Mesendoderm (in vitro differentiated cells): ENCODE data around the gene NTRK2.

ENCODE experiments used
- DNase-seq: peaks from one replicate; pipeline ENCODE4 v3.0.0; 2013
- H2AK5ac ChIP-seq: 2 replicates; pipeline ENCODE4 v1.6.1; 2013; ENCODE audit warnings: low read length, inconsistent platforms
- H2BK120ac ChIP-seq: 2 replicates; pipeline ENCODE4 v1.6.1; 2013; ENCODE audit warnings: low read depth, mild to moderate bottlenecking, low read length, moderate library complexity, mixed read lengths
- H2BK15ac ChIP-seq: replicated peaks from 2 replicates; pipeline ENCODE4 v1.6.1; 2013; ENCODE audit warnings: low read depth, mild to moderate bottlenecking, moderate library complexity
- H2BK5ac ChIP-seq: 2 replicates; pipeline ENCODE4 v1.6.1; 2013; ENCODE audit warnings: low read length, inconsistent platforms
- H3K18ac ChIP-seq: 2 replicates; pipeline ENCODE4 v1.6.1; 2013; ENCODE audit warnings: mild to moderate bottlenecking, low read length, mixed read lengths
- H3K23ac ChIP-seq: one replicate; pipeline ENCODE4 v1.6.1; 2013; ENCODE audit warnings: low read length
- H3K27ac ChIP-seq: 2 replicates; pipeline ENCODE4 v1.5.1; 2013; ENCODE audit warnings: low read depth, mild to moderate bottlenecking, inconsistent platforms, low read length, moderate library complexity
- H3K27me3 ChIP-seq: 2 replicates; pipeline ENCODE4 v1.6.1; 2013; ENCODE audit warnings: low read length, control low read depth, mild to moderate bottlenecking, inconsistent platforms; ENCODE audit not compliant: insufficient read depth, poor library complexity
- H3K36me3 ChIP-seq: 2 replicates; pipeline ENCODE4 v1.6.1; 2013; ENCODE audit warnings: low read length, inconsistent platforms; ENCODE audit not compliant: control insufficient read depth, insufficient read depth
- H3K4ac ChIP-seq: one replicate; pipeline ENCODE4 v1.6.1; 2013; ENCODE audit warnings: low read depth, mild to moderate bottlenecking, low read length, moderate library complexity
- H3K4me1 ChIP-seq: 2 replicates; pipeline ENCODE4 v1.6.1; 2013; ENCODE audit warnings: low read depth, low read length, inconsistent platforms; ENCODE audit not compliant: control insufficient read depth
- H3K4me2 ChIP-seq: 2 replicates; pipeline ENCODE4 v1.6.1; 2013; ENCODE audit warnings: low read length
- H3K4me3 ChIP-seq: 2 replicates; pipeline ENCODE4 v1.5.1; 2013; ENCODE audit warnings: mild to moderate bottlenecking, low read length
- H3K56ac ChIP-seq: one replicate; pipeline ENCODE4 v1.6.1; 2013; ENCODE audit warnings: low read length
- H3K79me1 ChIP-seq: 2 replicates; pipeline ENCODE4 v1.6.1; 2013; ENCODE audit warnings: low read length, inconsistent platforms
- H3K79me2 ChIP-seq: 2 replicates; pipeline ENCODE4 v1.6.1; 2013; ENCODE audit warnings: mild to moderate bottlenecking, low read length; ENCODE audit not compliant: control insufficient read depth, insufficient read depth
- H3K9ac ChIP-seq: 2 replicates; pipeline ENCODE4 v1.6.1; 2013; ENCODE audit warnings: low read length, inconsistent platforms
- H4K5ac ChIP-seq: one replicate; pipeline ENCODE4 v1.6.1; 2013; ENCODE audit warnings: low read length
- H4K8ac ChIP-seq: one replicate; pipeline ENCODE4 v1.6.1; 2013; ENCODE audit warnings: low read depth, mild to moderate bottlenecking, control low read depth, low read length, moderate library complexity
- WGBS: extraction: QIAGEN DNeasy Blood & Tissue Kit; methylation state at CpG from one replicate; pipeline ENCODE4 v1.1.7; 2013; ENCODE audit warnings: low lambda C conversion rate, missing lambda C conversion rate; ENCODE audit not compliant: insufficient coverage; ENCODE audit errors: extremely low coverage; 5-methylcytosine and 5-hydroxymethylcytosine counted together

Gene NTRK2

DNA sequence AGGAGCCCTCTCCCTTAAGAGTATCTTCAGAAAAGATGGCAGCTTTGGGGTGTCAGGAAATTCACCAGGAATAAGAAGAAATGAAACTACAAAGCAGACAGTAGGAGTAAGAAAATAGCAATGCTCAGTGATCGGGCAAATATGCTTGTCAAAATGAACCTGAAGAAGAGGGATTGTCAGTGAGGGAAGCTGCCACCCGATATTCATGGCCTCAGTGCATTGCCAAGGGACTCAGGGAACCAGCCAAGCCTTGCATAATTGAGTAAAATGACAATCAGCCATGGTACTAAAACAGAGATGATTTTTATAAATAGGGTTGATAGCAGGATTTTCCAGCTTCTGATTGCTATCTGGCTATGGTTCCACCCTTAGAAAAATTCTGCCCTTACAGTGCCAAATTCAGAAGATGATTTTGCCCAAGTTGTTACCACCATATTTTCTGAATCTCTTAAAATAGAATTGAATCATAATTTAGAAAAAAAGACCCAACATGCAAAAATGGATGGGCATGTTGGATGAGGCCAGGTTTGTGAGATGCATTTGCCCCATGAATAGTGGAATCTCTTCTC, 274.0 kb downstream of the NTRK2 start:
- H2BK120ac ChIP-seq = no peak overlapping the region
- H3K9ac ChIP-seq = no peak overlapping the region
- no peaks in the 10 kb centered on the region for H3K79me1 ChIP-seq
- H2BK15ac ChIP-seq = no peak overlapping the region
- H3K18ac ChIP-seq = no peak overlapping the region
- H3K56ac ChIP-seq = no peak overlapping the region
- no peak overlapping the region for H3K4me2 ChIP-seq
- H3K4me3 ChIP-seq = no peak overlapping the region
- no peak overlapping the region for H2AK5ac ChIP-seq
- no peaks in the 10 kb centered on the region for H3K27me3 ChIP-seq
- no peak overlapping the region for H4K8ac ChIP-seq
- H3K4me1 ChIP-seq = peaks cover 2% of the 10 kb centered on the region
- no CpG with 5 or more reads among the region's 2 CpGs for WGBS
- H3K36me3 ChIP-seq = no peaks in the 10 kb centered on the region
- no peak overlapping the region for H4K5ac ChIP-seq
- H3K4ac ChIP-seq = no peak overlapping the region
- H3K27ac ChIP-seq = no peak overlapping the region
- H2BK5ac ChIP-seq = no peak overlapping the region
- H3K79me2 ChIP-seq = no peaks in the 10 kb centered on the region
- no peak overlapping the region for H3K23ac ChIP-seq
- no peak for DNase-seq

DNA sequence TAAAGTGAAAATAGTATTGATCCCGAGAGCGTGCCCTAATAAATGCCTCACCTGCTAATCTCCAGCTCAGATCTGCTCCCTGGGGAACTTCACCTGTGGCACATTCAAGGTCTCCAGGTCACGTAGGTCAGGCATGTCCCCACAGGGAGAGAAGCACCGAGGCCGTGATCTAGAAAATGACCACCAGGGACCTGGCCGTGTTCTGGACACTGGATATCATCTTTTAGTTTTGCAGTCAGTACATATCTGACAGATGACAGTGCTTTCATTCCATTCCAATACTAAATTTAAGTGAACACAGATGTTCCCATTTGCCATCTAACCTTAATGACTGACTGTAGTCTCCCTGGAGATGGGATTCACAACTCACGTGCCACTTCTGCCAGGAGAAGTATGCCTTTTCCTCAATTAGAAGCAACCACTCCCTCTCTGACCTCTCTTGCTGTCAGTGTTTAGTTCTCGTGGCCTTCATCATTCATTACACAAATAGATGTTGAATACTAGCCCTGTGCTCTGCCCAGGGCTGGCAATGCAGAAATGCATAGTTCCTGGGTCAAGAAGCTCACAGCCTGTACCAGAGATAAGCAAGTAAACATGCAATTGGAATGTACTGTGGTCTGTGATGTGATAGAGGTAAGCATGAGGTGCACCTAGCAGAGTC, 276.5 kb downstream of the NTRK2 start:
- no peak overlapping the region for H3K4ac ChIP-seq
- H3K23ac ChIP-seq = no peak overlapping the region
- no peaks in the 10 kb centered on the region for H3K27me3 ChIP-seq
- no peak overlapping the region for H3K56ac ChIP-seq
- H3K4me1 ChIP-seq = no peaks in the 10 kb centered on the region
- DNase-seq = no peak
- H2AK5ac ChIP-seq = no peak overlapping the region
- no peak overlapping the region for H3K18ac ChIP-seq
- H3K4me2 ChIP-seq = no peak overlapping the region
- no peak overlapping the region for H4K5ac ChIP-seq
- H3K36me3 ChIP-seq = no peaks in the 10 kb centered on the region
- H3K79me1 ChIP-seq = no peaks in the 10 kb centered on the region
- no peak overlapping the region for H4K8ac ChIP-seq
- no peak overlapping the region for H3K9ac ChIP-seq
- no peak overlapping the region for H2BK120ac ChIP-seq
- no peak overlapping the region for H2BK15ac ChIP-seq
- no peak overlapping the region for H2BK5ac ChIP-seq
- H3K4me3 ChIP-seq = no peak overlapping the region
- WGBS = no CpG with 5 or more reads among the region's 8 CpGs
- H3K79me2 ChIP-seq = no peaks in the 10 kb centered on the region
- H3K27ac ChIP-seq = no peak overlapping the region

DNA sequence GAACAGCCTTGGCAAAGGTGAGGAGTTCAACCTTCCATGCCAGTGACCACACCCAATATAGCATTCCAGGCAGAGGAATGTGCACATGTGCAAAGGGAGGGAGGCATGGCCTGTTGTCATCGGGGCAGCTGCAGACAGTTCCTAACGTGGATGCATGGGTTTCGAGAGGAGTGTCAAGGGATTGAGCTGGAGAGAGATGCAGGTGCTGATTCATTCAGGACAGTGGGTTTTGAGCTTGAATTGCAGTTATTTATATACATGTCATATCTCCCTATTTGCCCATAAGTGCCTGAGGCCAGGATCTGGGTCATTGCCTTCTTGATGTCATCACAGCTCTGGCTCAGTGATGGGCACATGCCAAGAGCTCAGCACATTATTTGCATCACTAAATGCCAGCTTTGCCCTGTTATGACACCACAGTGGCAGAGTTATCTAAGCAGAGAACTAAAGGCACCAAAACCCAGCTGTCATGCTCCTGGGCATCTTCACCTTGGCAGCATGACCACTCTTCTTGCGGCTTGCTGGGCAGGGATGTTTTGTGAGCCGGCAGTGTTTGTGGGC, 278.0 kb downstream of the NTRK2 start:
- Histone ChIP-seq H3K4me3 (no peak overlapping the region), H3K56ac (no peak overlapping the region), H3K9ac (no peak overlapping the region), H4K5ac (no peak overlapping the region), H3K18ac (no peak overlapping the region), H2AK5ac (no peak overlapping the region), H3K27ac (no peak overlapping the region), H3K23ac (no peak overlapping the region), H2BK15ac (no peak overlapping the region), H2BK120ac (no peak overlapping the region), H3K36me3 (no peaks in the 10 kb centered on the region), H4K8ac (no peak overlapping the region), H3K4ac (no peak overlapping the region), H3K4me2 (no peak overlapping the region), H3K4me1 (no peaks in the 10 kb centered on the region), H3K79me1 (no peaks in the 10 kb centered on the region), H3K79me2 (no peaks in the 10 kb centered on the region), H3K27me3 (no peaks in the 10 kb centered on the region), H2BK5ac (no peak overlapping the region)
- no CpG with 5 or more reads among the region's 5 CpGs for WGBS
- DNase-seq = no peak

DNA sequence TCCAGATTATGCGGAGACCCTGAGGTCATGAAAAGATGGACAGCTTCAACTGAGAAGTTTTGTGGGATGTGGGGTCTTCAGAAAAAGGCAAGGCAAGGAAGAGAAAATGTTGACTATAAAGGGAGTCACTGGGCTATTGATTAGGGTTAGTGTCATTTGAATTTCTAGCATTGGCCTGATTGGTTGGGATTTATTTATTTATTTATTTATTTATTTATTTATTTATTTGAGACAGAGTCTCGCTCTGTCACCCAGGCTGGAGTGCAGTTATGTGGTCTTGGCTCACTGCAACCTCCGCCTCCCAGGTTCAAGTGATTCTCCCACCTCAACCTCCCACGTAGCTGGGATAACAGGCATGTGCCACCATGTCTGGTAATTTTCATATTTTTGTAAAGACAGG, 279.7 kb downstream of the NTRK2 start:
- no peak overlapping the region for H3K27ac ChIP-seq
- H3K56ac ChIP-seq = no peak overlapping the region
- H2BK15ac ChIP-seq = no peak overlapping the region
- H3K36me3 ChIP-seq = no peaks in the 10 kb centered on the region
- no peak overlapping the region for H3K18ac ChIP-seq
- H4K8ac ChIP-seq = no peak overlapping the region
- H3K4ac ChIP-seq = no peak overlapping the region
- no peaks in the 10 kb centered on the region for H3K79me2 ChIP-seq
- DNase-seq = no peak
- no peak overlapping the region for H3K23ac ChIP-seq
- H2BK120ac ChIP-seq = no peak overlapping the region
- no peaks in the 10 kb centered on the region for H3K27me3 ChIP-seq
- no peak overlapping the region for H3K4me3 ChIP-seq
- H3K4me1 ChIP-seq = no peaks in the 10 kb centered on the region
- H4K5ac ChIP-seq = no peak overlapping the region
- H2AK5ac ChIP-seq = no peak overlapping the region
- H3K9ac ChIP-seq = no peak overlapping the region
- no CpG with 5 or more reads among the region's 4 CpGs for WGBS
- H2BK5ac ChIP-seq = no peak overlapping the region
- no peaks in the 10 kb centered on the region for H3K79me1 ChIP-seq
- H3K4me2 ChIP-seq = no peak overlapping the region

DNA sequence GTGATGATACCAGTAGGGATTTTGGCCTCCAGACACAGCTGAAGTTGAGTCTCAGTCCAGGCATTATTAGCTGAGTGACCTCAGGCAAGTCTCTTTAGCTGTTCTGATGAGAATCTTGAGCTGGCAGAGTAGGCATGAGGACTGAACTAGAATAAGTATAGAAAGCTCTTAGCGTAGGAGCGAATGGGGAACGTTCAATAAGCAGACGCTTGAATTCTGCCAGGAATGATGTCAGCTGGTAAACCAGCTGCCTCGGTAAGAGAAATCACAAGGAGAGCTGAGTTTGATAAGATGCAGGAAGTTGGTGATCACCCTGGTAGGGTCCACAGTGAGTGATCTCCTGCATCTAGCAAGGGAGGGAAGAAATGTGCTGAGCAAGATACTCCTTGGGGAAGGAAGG, 280.4 kb downstream of the NTRK2 start:
- Histone ChIP-seq H3K4me1 (no peaks in the 10 kb centered on the region), H3K9ac (no peak overlapping the region), H3K4ac (no peak overlapping the region), H2BK15ac (no peak overlapping the region), H2BK120ac (no peak overlapping the region), H2AK5ac (no peak overlapping the region), H3K79me1 (no peaks in the 10 kb centered on the region), H3K36me3 (no peaks in the 10 kb centered on the region), H3K27ac (no peak overlapping the region), H3K18ac (no peak overlapping the region), H3K56ac (no peak overlapping the region), H2BK5ac (no peak overlapping the region), H4K8ac (no peak overlapping the region), H4K5ac (no peak overlapping the region), H3K27me3 (no peaks in the 10 kb centered on the region), H3K79me2 (no peaks in the 10 kb centered on the region), H3K23ac (no peak overlapping the region), H3K4me3 (no peak overlapping the region), H3K4me2 (no peak overlapping the region)
- no peak for DNase-seq
- WGBS = no CpG with 5 or more reads among the region's 5 CpGs
